GM19463 (cell line): Measurements from ENCODE around the gene PLCB3.

Source experiments
- ATAC-seq: cut with Tn5 transposase; IDR thresholded peaks from one replicate; pipeline ENCODE4 v1.9.1; 2021; ENCODE audit warnings: mild to moderate bottlenecking, moderate library complexity; ENCODE audit not compliant: unreplicated experiment

The PLCB3 gene

DNA sequence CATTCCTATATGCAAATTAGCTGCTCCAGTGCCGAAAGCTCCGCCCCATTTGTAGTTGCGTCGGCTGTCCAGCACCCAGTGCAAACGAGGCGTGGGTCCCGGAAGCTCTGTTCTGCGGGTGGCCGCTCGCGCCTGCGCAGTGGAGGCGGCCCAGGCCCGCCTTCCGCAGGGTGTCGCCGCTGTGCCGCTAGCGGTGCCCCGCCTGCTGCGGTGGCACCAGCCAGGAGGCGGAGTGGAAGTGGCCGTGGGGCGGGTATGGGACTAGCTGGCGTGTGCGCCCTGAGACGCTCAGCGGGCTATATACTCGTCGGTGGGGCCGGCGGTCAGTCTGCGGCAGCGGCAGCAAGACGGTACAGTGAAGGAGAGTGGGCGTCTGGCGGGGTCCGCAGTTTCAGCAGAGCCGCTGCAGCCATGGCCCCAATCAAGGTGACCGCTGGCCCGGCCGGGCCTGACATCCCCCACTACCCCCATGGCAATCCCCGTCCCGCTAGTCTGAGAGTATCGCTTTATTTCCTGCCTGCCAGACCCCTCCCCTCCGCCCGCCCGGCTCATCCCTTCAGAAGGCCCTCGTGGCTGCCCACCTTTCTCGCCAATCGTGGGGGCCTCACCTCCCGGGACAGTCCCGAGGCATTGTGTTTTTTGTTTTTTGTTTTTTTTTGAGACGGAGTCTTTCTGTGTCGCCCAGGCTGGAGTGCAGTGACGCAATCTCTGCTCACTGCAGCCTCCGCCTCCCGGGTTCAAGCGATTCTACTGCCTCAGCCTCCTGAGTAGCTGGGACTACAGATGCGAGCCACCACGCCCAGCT, 66.8 kb downstream of the PLCB3 start, which contains the start of gene PRDX5:
Gene PRDX5, plus strand, starts transcription at position 161 of the 805 bp plus-strand sequence. Its CDS starts 95 bp downstream, at position 256.
- peak; percentile 83 for ATAC-seq
